Measurements from ENCODE around the gene ATP8B4. TPM values are rescaled to one million over a fixed set of nuclear protein-coding genes. Genes with fewer than 3 reads are reported as not detected.

Gene ATP8B4
- total and polyA plus RNA-seq, 2 donors (not counting 1 experiment from before 2014, with no cell fraction given), result 0.42 TPM; not detected in 1

- H3K4me2 ChIP-seq (replicated peaks; ENCODE audit: low read depth, low read length, poor library complexity, severe bottlenecking), result no peak overlapping the region
- H4K20me1 ChIP-seq (ENCODE audit: control insufficient read depth, insufficient read depth, low read length, poor library complexity, severe bottlenecking), result no peaks in the 10 kb centered on the region
- Mint-ChIP-seq H3K9me3 (ENCODE audit: insufficient read depth) (peaks cover 3% of the 10 kb centered on the region), H3K4me1 (no peaks in the 10 kb centered on the region), H3K4me3 (no peak overlapping the region), H3K27me3 (peaks cover 3% of the 10 kb centered on the region), H3K27ac (no peak overlapping the region)
- no peak overlapping the region for H2AFZ ChIP-seq (ENCODE audit: insufficient read depth, low read depth, low read length, poor library complexity, severe bottlenecking)
- no peak overlapping the region for H3K27ac ChIP-seq (ENCODE audit: low read length in 2 of 2)
- no peaks in the 10 kb centered on the region for H3K79me2 ChIP-seq (ENCODE audit: control insufficient read depth, insufficient read depth, low read length)
- H3K9me3 ChIP-seq (ENCODE audit: control extremely low read depth in 1 of 3, control insufficient read depth in 2 of 3, insufficient read depth in 1 of 3, low read length in 2 of 3), result no peaks in the 10 kb centered on the region
- intact Hi-C loops (cut with micrococcal nuclease), result no loop called here
- no CpG with 5 or more reads among the region's 2 CpGs for WGBS (ENCODE audit: insufficient coverage)
- DNase-seq (no peak), ATAC-seq (ENCODE audit: low read depth) (no peak)
- H3K36me3 ChIP-seq (replicated peaks in 1 of 2; ENCODE audit: control extremely low read depth in 1 of 2, control insufficient read depth in 1 of 2, extremely low read depth in 1 of 2, insufficient read depth in 2 of 2, low read length in 1 of 2), result no peaks in the 10 kb centered on the region
- no peaks in the 10 kb centered on the region for H3K27me3 ChIP-seq (replicated peaks in 1 of 4; ENCODE audit: control extremely low read depth in 1 of 4, control insufficient read depth in 3 of 4, insufficient read depth in 4 of 4, low read length in 3 of 4)
- no peak overlapping the region for H3K4me3 ChIP-seq (ENCODE audit: control extremely low read depth in 1 of 5, extremely low read depth in 1 of 5, insufficient read depth in 1 of 5, low read depth in 2 of 5, low read length in 4 of 5)
- no peak for TF ChIP-seq CTCF (IDR thresholded peaks at IDR 0.05)
- TF ChIP-seq EZH2 (IDR thresholded peaks at IDR 0.05; ENCODE audit: borderline replicate concordance, insufficient read depth, low read depth, low read length, poor library complexity, severe bottlenecking), result no peak
- no peak overlapping the region for H3K9ac ChIP-seq (ENCODE audit: low read length)
- ChIA-PET CTCF (no interaction called here), POLR2A (no interaction called here)
- no peaks in the 10 kb centered on the region for H3K4me1 ChIP-seq (ENCODE audit: control insufficient read depth in 2 of 2, insufficient read depth in 2 of 2, low read length in 2 of 2)
Observed at GRCh38 chr15:50084932-50085331, 34.1 kb downstream of the ATP8B4 start.

GRCh38 chr15:50083424-50084025 lies 35.5 kb downstream of the ATP8B4 start:
- intact Hi-C loops (cut with micrococcal nuclease), result no loop called here

More at GRCh38 chr15:50083424-50084025, 35.5 kb downstream of the ATP8B4 start:
- Histone ChIP-seq H2AFZ (ENCODE audit: insufficient read depth, low read depth, low read length, poor library complexity, severe bottlenecking) (no peak overlapping the region), H3K4me1 (ENCODE audit: control insufficient read depth in 2 of 2, insufficient read depth in 2 of 2, low read length in 2 of 2) (no peaks in the 10 kb centered on the region), H3K36me3 (replicated peaks in 1 of 2; ENCODE audit: control extremely low read depth in 1 of 2, control insufficient read depth in 1 of 2, extremely low read depth in 1 of 2, insufficient read depth in 2 of 2, low read length in 1 of 2) (no peaks in the 10 kb centered on the region), H3K9me3 (ENCODE audit: control extremely low read depth in 1 of 3, control insufficient read depth in 2 of 3, insufficient read depth in 1 of 3, low read length in 2 of 3) (no peaks in the 10 kb centered on the region), H3K4me3 (ENCODE audit: control extremely low read depth in 1 of 5, extremely low read depth in 1 of 5, insufficient read depth in 1 of 5, low read depth in 2 of 5, low read length in 4 of 5) (no peak overlapping the region), H4K20me1 (ENCODE audit: control insufficient read depth, insufficient read depth, low read length, poor library complexity, severe bottlenecking) (no peaks in the 10 kb centered on the region), H3K27ac (ENCODE audit: low read length in 2 of 2) (no peak overlapping the region), H3K4me2 (replicated peaks; ENCODE audit: low read depth, low read length, poor library complexity, severe bottlenecking) (no peak overlapping the region), H3K79me2 (ENCODE audit: control insufficient read depth, insufficient read depth, low read length) (no peaks in the 10 kb centered on the region), H3K9ac (ENCODE audit: low read length) (no peak overlapping the region), H3K27me3 (replicated peaks in 1 of 4; ENCODE audit: control extremely low read depth in 1 of 4, control insufficient read depth in 3 of 4, insufficient read depth in 4 of 4, low read length in 3 of 4) (no peaks in the 10 kb centered on the region)
- DNase-seq (no peak), ATAC-seq (ENCODE audit: low read depth) (no peak)
- no peak overlapping the region for H3K27ac Mint-ChIP-seq
- ChIA-PET CTCF (interaction anchor here (0.7 kb wide), 1 partner anchor 1761 kb away, joined by 3 read pairs; no protein-coding TSS in a partner anchor), POLR2A (no interaction called here)
- no peaks in the 10 kb centered on the region for H3K9me3 Mint-ChIP-seq (ENCODE audit: insufficient read depth)
- 53% methylated on average over 3 of the region's 4 CpGs for WGBS (ENCODE audit: insufficient coverage)
- TF ChIP-seq EZH2 (IDR thresholded peaks at IDR 0.05; ENCODE audit: borderline replicate concordance, insufficient read depth, low read depth, low read length, poor library complexity, severe bottlenecking) (no peak), CTCF (IDR thresholded peaks at IDR 0.05) (no peak)
- H3K4me3 Mint-ChIP-seq, result no peak overlapping the region
- H3K27me3 Mint-ChIP-seq, result no peaks in the 10 kb centered on the region
- no peaks in the 10 kb centered on the region for H3K4me1 Mint-ChIP-seq

Measured in B cell (primary cell).